Endothelial cell of umbilical vein (primary cell): ENCODE measurements around the gene SNAI3. TPM values are rescaled to one million over a fixed set of nuclear protein-coding genes. Genes with fewer than 3 reads are reported as not detected.

Source experiments
- BruUV-seq: library from RNA; stranded (reverse); fragments of 400-500 nt; replicated peaks from 2 replicates; lab custom pipeline; 2021; lab: Mats Ljungman, UMichigan
- CTCF ChIA-PET: fragments of 300-600, 350-600 bp; sonication (Branson Sonifier 250); formaldehyde crosslinking; loops from one replicate; lab custom pipeline; 2021; ENCODE audit warnings: antibody characterized with exemption, inconsistent platforms; lab: Charles Lee
- POLR2A ChIA-PET: fragments of 300-600, 350-600 bp; sonication (Branson Sonifier 250); formaldehyde crosslinking; loops from one replicate; lab custom pipeline; 2021; ENCODE audit warnings: antibody characterized with exemption, inconsistent platforms; lab: Charles Lee
- DNase-seq: peaks from one replicate; pipeline ENCODE4 v3.0.0-alpha.2; 2011; ENCODE audit warnings: low read depth, low spot score
- FAIRE-seq: peaks from 2 replicates; lab custom pipeline; 2011; peaks lifted over from hg19 to GRCh38; lab: Jason Lieb, UNC
- H2AFZ ChIP-seq: 2 replicates; pipeline ENCODE4 v1.6.0; 2012; ENCODE audit warnings: low read depth, low read length, control low read depth, inconsistent platforms
- H3K27ac ChIP-seq: 2 replicates; pipeline ENCODE4 v1.5.1; 2011; ENCODE audit warnings: low read depth, mild to moderate bottlenecking, control low read depth, low read length, moderate library complexity; ENCODE audit not compliant: insufficient read depth
- H3K27me3 ChIP-seq, 2 experiments: 2 replicates each; pipeline versions ENCODE4 v1.6.0 to v1.6.1; 2011; ENCODE audit warnings: low read length in 2 of 2, mixed read lengths in 1 of 2; ENCODE audit not compliant: control insufficient read depth in 2 of 2, insufficient read depth in 2 of 2
- H3K36me3 ChIP-seq, 2 experiments: 2 replicates in 1 of 2; 3 replicates in 1 of 2; pipeline ENCODE4 v1.5.1; 2011; ENCODE audit warnings: low read length in 2 of 2, mild to moderate bottlenecking in 1 of 2, moderate library complexity in 1 of 2; ENCODE audit not compliant: control insufficient read depth in 2 of 2, insufficient read depth in 2 of 2; ENCODE audit errors: extremely low read depth in 1 of 2
- H3K4me1 ChIP-seq: 3 replicates; pipeline ENCODE4 v1.5.1; 2011; ENCODE audit warnings: mild to moderate bottlenecking, low read length; ENCODE audit not compliant: control insufficient read depth, insufficient read depth; ENCODE audit errors: extremely low read depth
- H3K4me2 ChIP-seq: 2 replicates; pipeline ENCODE4 v1.6.1; 2011; ENCODE audit warnings: low read length, control low read depth, mixed read lengths; ENCODE audit not compliant: insufficient read depth
- H3K4me3 ChIP-seq, 3 experiments: fragments of 200-600 bp in 1 of 3; sonication (generic), shearing (Covaris generic) in 1 of 3; replicated peaks in 1 of 3; 2 replicates each; pipeline ENCODE4 v1.5.1; 2011 to 2016; ENCODE audit warnings: control low read depth in 3 of 3, low read length in 3 of 3, mild to moderate bottlenecking in 2 of 3, inconsistent platforms in 1 of 3, low read depth in 1 of 3, moderate library complexity in 1 of 3; ENCODE audit not compliant: insufficient read depth in 1 of 3
- H3K79me2 ChIP-seq: 2 replicates; pipeline ENCODE4 v1.6.0; 2012; ENCODE audit warnings: low read length, inconsistent platforms; ENCODE audit not compliant: control insufficient read depth, insufficient read depth
- H3K9ac ChIP-seq: replicated peaks from 2 replicates; pipeline ENCODE3; 2011; ENCODE audit warnings: low read length, control low read depth; ENCODE audit not compliant: insufficient read depth; ENCODE audit errors: extremely low read depth
- H3K9me1 ChIP-seq: replicated peaks from 3 replicates; pipeline ENCODE4 v1.6.0; 2011; ENCODE audit warnings: mild to moderate bottlenecking, low read length; ENCODE audit not compliant: control insufficient read depth, insufficient read depth; ENCODE audit errors: extremely low read depth
- H3K9me3 ChIP-seq: replicated peaks from 2 replicates; pipeline ENCODE4 v1.5.1; 2012; ENCODE audit warnings: low read length, inconsistent platforms; ENCODE audit not compliant: control insufficient read depth, insufficient read depth
- H4K20me1 ChIP-seq: replicated peaks from 2 replicates; pipeline ENCODE3; 2011; ENCODE audit warnings: mild to moderate bottlenecking, low read length; ENCODE audit not compliant: control insufficient read depth, insufficient read depth; ENCODE audit errors: extremely low read depth
- CTCF ChIP-seq, 2 donors: IDR thresholded peaks; 1 replicate in 1 of 2; 2 replicates in 1 of 2; pipeline ENCODE4 v1.5.1; 2011; ENCODE audit warnings: low read length in 2 of 2, mild to moderate bottlenecking in 2 of 2, moderate library complexity in 2 of 2, control low read depth in 1 of 2, inconsistent platforms in 1 of 2, low read depth in 1 of 2; ENCODE audit not compliant: insufficient read depth in 1 of 2; ENCODE audit errors: extremely low read depth in 1 of 2
- EZH2 ChIP-seq: IDR thresholded peaks from 2 replicates; pipeline ENCODE4 v1.6.1; 2012; ENCODE audit warnings: borderline replicate concordance, low read depth, mild to moderate bottlenecking, moderate library complexity, low read length, inconsistent platforms; ENCODE audit not compliant: severe bottlenecking
- FOS ChIP-seq: IDR thresholded peaks from 2 replicates; pipeline ENCODE4 v1.6.1; 2011; ENCODE audit warnings: mild to moderate bottlenecking, low read length, moderate library complexity, borderline replicate concordance; ENCODE audit not compliant: insufficient read depth
- GATA2 ChIP-seq: IDR thresholded peaks from 2 replicates; pipeline ENCODE4 v1.7.0; 2011; ENCODE audit warnings: low read depth, mild to moderate bottlenecking, moderate library complexity, mixed read lengths, low read length; ENCODE audit not compliant: insufficient read length, insufficient read depth
- JUN ChIP-seq: IDR thresholded peaks from 2 replicates; pipeline ENCODE4 v1.6.1; 2011; ENCODE audit warnings: borderline replicate concordance, low read depth; ENCODE audit not compliant: insufficient read length, insufficient read depth
- MYC ChIP-seq: IDR thresholded peaks from one replicate; pipeline ENCODE4 v1.6.1; 2011; ENCODE audit warnings: mild to moderate bottlenecking, low read depth, low read length
- POLR2A ChIP-seq: IDR thresholded peaks from 2 replicates; pipeline ENCODE4 v1.6.1; 2012; ENCODE audit warnings: low read depth, mild to moderate bottlenecking, control low read depth, low read length
- POLR2AphosphoS5 ChIP-seq: IDR thresholded peaks from 2 replicates; pipeline ENCODE4 v1.6.1; 2012; ENCODE audit warnings: low read depth, mild to moderate bottlenecking, control low read depth, low read length, moderate library complexity; ENCODE audit not compliant: insufficient read depth
- dilution Hi-C: fragments of 300-500 bp; cut with MboI; formaldehyde crosslinking; loops from one replicate; pipeline ENCODE4 v1.15.0; 2019; ENCODE audit warnings: low sequenced_read_pairs; ENCODE audit not compliant: extremely low pct_ligation_motif_present
- intact Hi-C: fragments of 100-400 bp; cut with micrococcal nuclease; formaldehyde crosslinking; loops from one replicate; pipeline ENCODE4 v1.10.0; 2022
- polyA plus RNA-seq, 4 experiments: library from polyadenylated mRNA; depleted of rRNA in 3 of 4; stranded (reverse) in 3 of 4; unstranded in 1 of 4; fragments of >200 nt; gene quantifications; 2 replicates each; pipeline versions ENCODE4 v1.2.1 to v1.2.3, GENCODE V29; 2011 to 2012; ENCODE audit warnings: missing spikeins in 1 of 4
- total RNA-seq: library from RNA; stranded (reverse); gene quantifications from 2 replicates; pipeline ENCODE4 v1.2.3, GENCODE V29; 2021
- TF ChIP-seq, protein P1 (sequence below): IDR thresholded peaks from 2 replicates; pipeline ENCODE4 v1.6.1; 2011; ENCODE audit not compliant: insufficient read depth, insufficient read length

The SNAI3 gene
- total and polyA plus RNA-seq, 2 donors (not counting 3 experiments of a cell fraction or from before 2014, with no cell fraction given): 0.30 to 0.31 TPM

DNA sequence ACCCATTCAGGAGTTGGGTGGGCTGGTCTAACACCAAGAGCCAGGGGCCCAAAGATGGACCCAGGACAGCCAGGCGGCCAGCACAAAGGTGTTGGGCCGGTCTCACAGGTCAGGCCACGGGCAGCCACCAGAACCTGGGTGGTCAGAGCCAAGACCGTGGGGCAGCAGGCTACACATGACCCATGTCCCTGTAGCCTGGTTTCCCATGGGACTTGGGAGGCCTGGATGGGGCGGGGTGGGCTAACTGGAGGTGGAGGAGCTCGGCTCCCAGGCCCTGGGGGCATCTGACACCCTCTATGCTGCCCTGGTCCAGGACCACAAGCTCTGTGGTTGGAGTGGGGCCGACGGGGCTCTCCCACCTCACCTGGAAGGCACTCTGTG, 37.2 kb upstream of the SNAI3 start:
- Histone ChIP-seq H3K4me2 (no peak overlapping the region), H2AFZ (no peak overlapping the region), H3K9me3 (no peaks in the 10 kb centered on the region), H3K36me3 (peaks cover 18 to 83% of the 10 kb centered on the region in 2 experiments), H3K9me1 (no peaks in the 10 kb centered on the region), H3K27ac (no peak overlapping the region), H3K27me3 (no peaks in the 10 kb centered on the region), H3K79me2 (no peaks in the 10 kb centered on the region), H3K4me3 (no peak overlapping the region), H3K9ac (no peak overlapping the region), H4K20me1 (no peaks in the 10 kb centered on the region), H3K4me1 (no peaks in the 10 kb centered on the region)
- no peak for FAIRE-seq
- dilution Hi-C loops (no loop called here), intact Hi-C loops (no loop called here)
- CTCF ChIA-PET: interaction anchor here (4.1 kb wide), 1 partner anchor 13 kb away, joined by 19 read pairs; no protein-coding TSS in a partner anchor
- TF ChIP-seq POLR2AphosphoS5 (no peak), CTCF (IDR thresholded peaks at IDR 0.05; ENCODE audit: extremely low read depth in 1 of 2, insufficient read depth in 1 of 2, low read depth in 1 of 2, low read length in 2 of 2) (no peak), GATA2 (no peak), JUN (no peak), EZH2 (no peak), POLR2A (no peak), FOS (no peak), MYC (no peak)
- TF ChIP-seq, protein P1, sequence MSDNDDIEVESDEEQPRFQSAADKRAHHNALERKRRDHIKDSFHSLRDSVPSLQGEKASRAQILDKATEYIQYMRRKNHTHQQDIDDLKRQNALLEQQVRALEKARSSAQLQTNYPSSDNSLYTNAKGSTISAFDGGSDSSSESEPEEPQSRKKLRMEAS: no peak
- DNase-seq: no peak
- POLR2A ChIA-PET: no interaction called here
- BruUV-seq: no TSS peak
